BLaER1 treated with 17β-estradiol and CSF1 and Interleukin-3, amounts not matched to agents 10 nM and 100 nM (cell line): ENCODE results near the gene TEC.

Source experiments
- H3K27ac ChIP-seq, 11 experiments: shearing (Covaris generic); formaldehyde crosslinking; 2 replicates each; pipeline ENCODE4 v1.8.1; 2022
- H3K27me3 ChIP-seq, 11 experiments: shearing (Covaris generic); formaldehyde crosslinking; 2 replicates each; pipeline ENCODE4 v1.8.1; 2022
- H3K36me3 ChIP-seq, 11 experiments: shearing (Covaris generic); formaldehyde crosslinking; 2 replicates each; pipeline ENCODE4 v1.8.1; 2022
- H3K4me1 ChIP-seq, 10 experiments: shearing (Covaris generic); formaldehyde crosslinking; 2 replicates each; pipeline ENCODE4 v1.8.1; 2022
- H3K4me2 ChIP-seq, 11 experiments: shearing (Covaris generic); formaldehyde crosslinking; 2 replicates each; pipeline ENCODE4 v1.8.1; 2022
- H3K4me3 ChIP-seq, 10 experiments: shearing (Covaris generic); formaldehyde crosslinking; 2 replicates each; pipeline ENCODE4 v1.8.1; 2022
- H3K9ac ChIP-seq, 11 experiments: shearing (Covaris generic); formaldehyde crosslinking; 2 replicates each; pipeline ENCODE4 v1.8.1; 2022
- H3K9me3 ChIP-seq, 11 experiments: shearing (Covaris generic); formaldehyde crosslinking; replicated peaks in 1 of 11; 2 replicates each; pipeline ENCODE4 v1.8.1; 2022
- H4K20me1 ChIP-seq, 11 experiments: shearing (Covaris generic); formaldehyde crosslinking; 2 replicates each; pipeline ENCODE4 v1.8.1; 2022
- Cebpa-rat ChIP-seq, 11 experiments: shearing (Covaris generic); IDR thresholded peaks; 2 replicates each; pipeline ENCODE4 v1.8.1; 2022

The TEC gene

GRCh38 chr4:48126621-48127020 lies 143.0 kb downstream of the TEC start:
- peaks cover 0 to 19% (median 0%) of the 10 kb centered on the region in 11 experiments; a peak in 6 of 22 replicates for H3K36me3 ChIP-seq
- no peak overlapping the region; a peak in 2 of 22 replicates for H3K4me2 ChIP-seq
- TF ChIP-seq Cebpa-rat (IDR thresholded peaks at IDR 0.05): no peak
- no peaks in the 10 kb centered on the region for H3K9me3 ChIP-seq
- H3K27me3 ChIP-seq: no peaks in the 10 kb centered on the region
- H3K4me3 ChIP-seq: no peak overlapping the region
- H3K9ac ChIP-seq: no peak overlapping the region
- 0 out of 22 replicates have a peak overlapping the region, but pooled peaks of 1 of the 11 experiments have one; percentile 67 for H3K27ac ChIP-seq
- peaks cover 34 to 38% (median 35%) of the 10 kb centered on the region in 10 experiments for H3K4me1 ChIP-seq
- no peaks in the 10 kb centered on the region; a peak in 1 of 22 replicates for H4K20me1 ChIP-seq

GRCh38 chr4:48124870-48125269 lies 144.8 kb downstream of the TEC start:
- Histone ChIP-seq H3K4me1 (peaks cover 26 to 33% (median 29%) of the 10 kb centered on the region in 10 experiments), H3K27me3 (no peaks in the 10 kb centered on the region), H3K4me2 (no peak overlapping the region), H3K27ac (no peak overlapping the region), H3K9ac (no peak overlapping the region), H3K36me3 (peaks cover 0 to 4% (median 0%) of the 10 kb centered on the region in 11 experiments; a peak in 1 of 22 replicates), H4K20me1 (no peaks in the 10 kb centered on the region; a peak in 1 of 22 replicates), H3K9me3 (no peaks in the 10 kb centered on the region), H3K4me3 (no peak overlapping the region)
- TF ChIP-seq Cebpa-rat (IDR thresholded peaks at IDR 0.05): no peak

- Histone ChIP-seq H3K4me2 (no peak overlapping the region), H3K4me3 (no peak overlapping the region), H3K36me3 (no peaks in the 10 kb centered on the region), H4K20me1 (no peaks in the 10 kb centered on the region), H3K27me3 (no peaks in the 10 kb centered on the region), H3K4me1 (peaks cover 5 to 11% (median 8%) of the 10 kb centered on the region in 10 experiments), H3K9ac (no peak overlapping the region), H3K27ac (no peak overlapping the region), H3K9me3 (no peaks in the 10 kb centered on the region)
- no peak for TF ChIP-seq Cebpa-rat (IDR thresholded peaks at IDR 0.05)
Observed at GRCh38 chr4:48122756-48123155, 146.9 kb downstream of the TEC start.

- Histone ChIP-seq H3K27me3 (no peaks in the 10 kb centered on the region), H3K36me3 (no peaks in the 10 kb centered on the region), H3K9ac (no peak overlapping the region), H3K9me3 (no peaks in the 10 kb centered on the region), H3K27ac (no peak overlapping the region), H4K20me1 (no peaks in the 10 kb centered on the region), H3K4me3 (no peak overlapping the region), H3K4me1 (no peaks in the 10 kb centered on the region; a peak in 1 of 20 replicates), H3K4me2 (no peak overlapping the region)
- no peak for TF ChIP-seq Cebpa-rat (IDR thresholded peaks at IDR 0.05)
Observed at GRCh38 chr4:48121180-48121579, 148.5 kb downstream of the TEC start.

GRCh38 chr4:48120132-48120531 lies 149.5 kb downstream of the TEC start:
- Histone ChIP-seq H3K9ac (no peak overlapping the region), H3K4me3 (no peak overlapping the region), H3K27me3 (no peaks in the 10 kb centered on the region), H4K20me1 (no peaks in the 10 kb centered on the region), H3K36me3 (no peaks in the 10 kb centered on the region), H3K9me3 (no peaks in the 10 kb centered on the region), H3K4me1 (no peaks in the 10 kb centered on the region; a peak in 1 of 20 replicates), H3K27ac (no peak overlapping the region), H3K4me2 (no peak overlapping the region)
- TF ChIP-seq Cebpa-rat (IDR thresholded peaks at IDR 0.05): no peak

GRCh38 chr4:48119646-48120045 lies 150.0 kb downstream of the TEC start:
- H3K9me3 ChIP-seq: no peaks in the 10 kb centered on the region
- TF ChIP-seq Cebpa-rat (IDR thresholded peaks at IDR 0.05): no peak
- no peak overlapping the region for H3K4me3 ChIP-seq
- H3K4me2 ChIP-seq: no peak overlapping the region
- H3K4me1 ChIP-seq: no peaks in the 10 kb centered on the region; a peak in 1 of 20 replicates
- H4K20me1 ChIP-seq: no peaks in the 10 kb centered on the region
- no peaks in the 10 kb centered on the region for H3K36me3 ChIP-seq
- no peak overlapping the region for H3K9ac ChIP-seq
- H3K27me3 ChIP-seq: no peaks in the 10 kb centered on the region
- H3K27ac ChIP-seq: no peak overlapping the region

GRCh38 chr4:48118081-48118480 lies 151.6 kb downstream of the TEC start:
- no peaks in the 10 kb centered on the region for H3K9me3 ChIP-seq
- H3K4me1 ChIP-seq: no peaks in the 10 kb centered on the region
- H3K27ac ChIP-seq: no peak overlapping the region
- TF ChIP-seq Cebpa-rat (IDR thresholded peaks at IDR 0.05): no peak
- no peaks in the 10 kb centered on the region for H4K20me1 ChIP-seq
- H3K9ac ChIP-seq: no peak overlapping the region
- H3K27me3 ChIP-seq: no peaks in the 10 kb centered on the region
- H3K4me3 ChIP-seq: no peak overlapping the region
- H3K36me3 ChIP-seq: no peaks in the 10 kb centered on the region
- no peak overlapping the region for H3K4me2 ChIP-seq

- Histone ChIP-seq H3K4me1 (no peaks in the 10 kb centered on the region), H3K27me3 (no peaks in the 10 kb centered on the region), H3K36me3 (no peaks in the 10 kb centered on the region), H3K27ac (no peak overlapping the region), H3K9ac (no peak overlapping the region), H3K9me3 (no peaks in the 10 kb centered on the region), H3K4me2 (no peak overlapping the region), H4K20me1 (no peaks in the 10 kb centered on the region), H3K4me3 (no peak overlapping the region)
- no peak for TF ChIP-seq Cebpa-rat (IDR thresholded peaks at IDR 0.05)
Observed at GRCh38 chr4:48116582-48116981, 153.1 kb downstream of the TEC start.

GRCh38 chr4:48114412-48114811 lies 155.2 kb downstream of the TEC start:
- Histone ChIP-seq H3K36me3 (no peaks in the 10 kb centered on the region), H3K27ac (no peak overlapping the region), H4K20me1 (no peaks in the 10 kb centered on the region), H3K9me3 (no peaks in the 10 kb centered on the region), H3K4me1 (no peaks in the 10 kb centered on the region), H3K9ac (no peak overlapping the region), H3K4me3 (no peak overlapping the region), H3K4me2 (no peak overlapping the region), H3K27me3 (no peaks in the 10 kb centered on the region)
- no peak for TF ChIP-seq Cebpa-rat (IDR thresholded peaks at IDR 0.05)

- H3K4me1 ChIP-seq: no peaks in the 10 kb centered on the region
- no peak overlapping the region for H3K4me3 ChIP-seq
- no peaks in the 10 kb centered on the region for H3K36me3 ChIP-seq
- H3K27ac ChIP-seq: no peak overlapping the region
- no peak overlapping the region for H3K9ac ChIP-seq
- H3K9me3 ChIP-seq: no peaks in the 10 kb centered on the region
- no peaks in the 10 kb centered on the region for H3K27me3 ChIP-seq
- no peak overlapping the region for H3K4me2 ChIP-seq
- TF ChIP-seq Cebpa-rat (IDR thresholded peaks at IDR 0.05): no peak
- H4K20me1 ChIP-seq: no peaks in the 10 kb centered on the region
Observed at GRCh38 chr4:48112017-48112667, 157.5 kb downstream of the TEC start.
